ENCODE results near the gene LRRC1.

Gene LRRC1

GRCh38 chr6:53794720-53795339 lies at the start of gene LRRC1:
TSS of gene LRRC1 (plus strand) at chr6:53795005. CDS start at chr6:53795257, 252 bp downstream.
- H3K27me3 Mint-ChIP-seq, result no peaks in the 10 kb centered on the region
- H3K36me3 Mint-ChIP-seq, result no peaks in the 10 kb centered on the region
- H3K27ac Mint-ChIP-seq, result peak within 1 kb of the TSS; percentile 76
- peaks cover 33% of the 10 kb centered on the region for H3K4me1 Mint-ChIP-seq
- no peaks in the 10 kb centered on the region for H3K9me3 Mint-ChIP-seq
- H3K4me3 Mint-ChIP-seq, result peak within 1 kb of the TSS; percentile 98
- DNase-seq (ENCODE audit: low spot score in 2 of 2), result peak; percentile 87 to 90
- ATAC-seq (ENCODE audit: low read depth), result peak; percentile 67

GRCh38 chr6:53746442-53747103 lies 48.2 kb upstream of the LRRC1 start:
- H3K4me1 Mint-ChIP-seq, result no peaks in the 10 kb centered on the region
- H3K4me3 Mint-ChIP-seq, result no peak overlapping the region
- peaks cover 3% of the 10 kb centered on the region for H3K9me3 Mint-ChIP-seq
- no peak overlapping the region for H3K27ac Mint-ChIP-seq
- H3K36me3 Mint-ChIP-seq, result peaks cover 3% of the 10 kb centered on the region
- peaks cover 3% of the 10 kb centered on the region for H3K27me3 Mint-ChIP-seq
- DNase-seq (ENCODE audit: low spot score in 2 of 2) (no peak), ATAC-seq (ENCODE audit: low read depth) (no peak)

GRCh38 chr6:53750052-53750650 lies 44.7 kb upstream of the LRRC1 start:
- H3K4me3 Mint-ChIP-seq, result no peak overlapping the region
- no peak for ATAC-seq (ENCODE audit: low read depth)
- H3K27ac Mint-ChIP-seq, result no peak overlapping the region
- H3K27me3 Mint-ChIP-seq, result no peaks in the 10 kb centered on the region
- H3K36me3 Mint-ChIP-seq, result no peaks in the 10 kb centered on the region
- DNase-seq (ENCODE audit: low spot score in 2 of 2), result no peak
- no peaks in the 10 kb centered on the region for H3K4me1 Mint-ChIP-seq
- H3K9me3 Mint-ChIP-seq, result no peaks in the 10 kb centered on the region

- Mint-ChIP-seq H3K4me1 (no peaks in the 10 kb centered on the region), H3K4me3 (no peak overlapping the region), H3K27ac (no peak overlapping the region), H3K36me3 (no peaks in the 10 kb centered on the region), H3K9me3 (no peaks in the 10 kb centered on the region), H3K27me3 (no peaks in the 10 kb centered on the region)
- DNase-seq (ENCODE audit: low spot score in 2 of 2) (no peak), ATAC-seq (ENCODE audit: low read depth) (no peak)
These were observed 43.4 kb upstream of the LRRC1 start for GRCh38 chr6:53751417-53751816.

- H3K4me3 Mint-ChIP-seq, result no peak overlapping the region
- DNase-seq (ENCODE audit: low spot score in 2 of 2), result no peak
- no peaks in the 10 kb centered on the region for H3K4me1 Mint-ChIP-seq
- no peak for ATAC-seq (ENCODE audit: low read depth)
- H3K36me3 Mint-ChIP-seq, result no peaks in the 10 kb centered on the region
- no peaks in the 10 kb centered on the region for H3K27me3 Mint-ChIP-seq
- no peaks in the 10 kb centered on the region for H3K9me3 Mint-ChIP-seq
- no peak overlapping the region for H3K27ac Mint-ChIP-seq
These were observed 42.4 kb upstream of the LRRC1 start for GRCh38 chr6:53752440-53752839.

GRCh38 chr6:53752856-53753255 lies 41.9 kb upstream of the LRRC1 start:
- H3K36me3 Mint-ChIP-seq, result no peaks in the 10 kb centered on the region
- no peaks in the 10 kb centered on the region for H3K27me3 Mint-ChIP-seq
- ATAC-seq (ENCODE audit: low read depth) (no peak), DNase-seq (ENCODE audit: low spot score in 2 of 2) (no peak)
- H3K4me1 Mint-ChIP-seq, result no peaks in the 10 kb centered on the region
- no peak overlapping the region for H3K4me3 Mint-ChIP-seq
- no peaks in the 10 kb centered on the region for H3K9me3 Mint-ChIP-seq
- no peak overlapping the region for H3K27ac Mint-ChIP-seq

- DNase-seq (ENCODE audit: low spot score in 2 of 2), result no peak
- H3K27me3 Mint-ChIP-seq, result no peaks in the 10 kb centered on the region
- H3K4me3 Mint-ChIP-seq, result no peak overlapping the region
- H3K36me3 Mint-ChIP-seq, result no peaks in the 10 kb centered on the region
- ATAC-seq (ENCODE audit: low read depth), result no peak
- H3K4me1 Mint-ChIP-seq, result no peaks in the 10 kb centered on the region
- H3K9me3 Mint-ChIP-seq, result no peaks in the 10 kb centered on the region
- no peak overlapping the region for H3K27ac Mint-ChIP-seq
These were observed 40.5 kb upstream of the LRRC1 start for GRCh38 chr6:53754330-53754729.

- ATAC-seq (ENCODE audit: low read depth) (no peak), DNase-seq (ENCODE audit: low spot score in 2 of 2) (no peak)
- no peaks in the 10 kb centered on the region for H3K4me1 Mint-ChIP-seq
- no peaks in the 10 kb centered on the region for H3K36me3 Mint-ChIP-seq
- no peak overlapping the region for H3K27ac Mint-ChIP-seq
- no peaks in the 10 kb centered on the region for H3K9me3 Mint-ChIP-seq
- no peaks in the 10 kb centered on the region for H3K27me3 Mint-ChIP-seq
- no peak overlapping the region for H3K4me3 Mint-ChIP-seq
These were observed 38.4 kb upstream of the LRRC1 start for GRCh38 chr6:53756396-53756795.

- H3K36me3 Mint-ChIP-seq, result no peaks in the 10 kb centered on the region
- peaks cover 3% of the 10 kb centered on the region for H3K27me3 Mint-ChIP-seq
- no peaks in the 10 kb centered on the region for H3K4me1 Mint-ChIP-seq
- H3K9me3 Mint-ChIP-seq, result no peaks in the 10 kb centered on the region
- no peak for DNase-seq (ENCODE audit: low spot score in 2 of 2)
- H3K27ac Mint-ChIP-seq, result no peak overlapping the region
- H3K4me3 Mint-ChIP-seq, result no peak overlapping the region
- ATAC-seq (ENCODE audit: low read depth), result no peak
These were observed 36.3 kb upstream of the LRRC1 start for GRCh38 chr6:53758496-53758895.

- Mint-ChIP-seq H3K4me1 (no peaks in the 10 kb centered on the region), H3K4me3 (no peak overlapping the region), H3K27me3 (peaks cover 9% of the 10 kb centered on the region), H3K36me3 (peaks cover 2% of the 10 kb centered on the region), H3K27ac (no peak overlapping the region), H3K9me3 (peaks cover 2% of the 10 kb centered on the region)
- DNase-seq (ENCODE audit: low spot score in 2 of 2) (no peak), ATAC-seq (ENCODE audit: low read depth) (no peak)
These were observed 33.8 kb upstream of the LRRC1 start for GRCh38 chr6:53761036-53761435.

GRCh38 chr6:53765270-53765669 lies 29.5 kb upstream of the LRRC1 start:
- no peak overlapping the region for H3K27ac Mint-ChIP-seq
- H3K9me3 Mint-ChIP-seq, result peaks cover 2% of the 10 kb centered on the region

GRCh38 chr6:53766930-53767329 lies 27.9 kb upstream of the LRRC1 start:
- H3K9me3 Mint-ChIP-seq, result peaks cover 2% of the 10 kb centered on the region
- ATAC-seq (ENCODE audit: low read depth) (no peak), DNase-seq (ENCODE audit: low spot score in 2 of 2) (no peak)
- no peaks in the 10 kb centered on the region for H3K4me1 Mint-ChIP-seq
- H3K27me3 Mint-ChIP-seq, result peaks cover 15% of the 10 kb centered on the region
- H3K4me3 Mint-ChIP-seq, result no peak overlapping the region
- peaks cover 6% of the 10 kb centered on the region for H3K36me3 Mint-ChIP-seq
- H3K27ac Mint-ChIP-seq, result no peak overlapping the region

More at GRCh38 chr6:53765270-53765669, 29.5 kb upstream of the LRRC1 start:
- Mint-ChIP-seq H3K4me1 (no peaks in the 10 kb centered on the region), H3K4me3 (no peak overlapping the region), H3K27me3 (peaks cover 15% of the 10 kb centered on the region), H3K36me3 (peaks cover 6% of the 10 kb centered on the region)
- ATAC-seq (ENCODE audit: low read depth), result no peak
- DNase-seq (ENCODE audit: low spot score in 2 of 2), result no peak

- Mint-ChIP-seq H3K9me3 (peaks cover 2% of the 10 kb centered on the region), H3K27ac (no peak overlapping the region), H3K36me3 (peaks cover 6% of the 10 kb centered on the region), H3K4me1 (no peaks in the 10 kb centered on the region), H3K27me3 (peaks cover 12% of the 10 kb centered on the region), H3K4me3 (no peak overlapping the region)
- DNase-seq (ENCODE audit: low spot score in 2 of 2), result no peak
- no peak for ATAC-seq (ENCODE audit: low read depth)
These were observed 26.9 kb upstream of the LRRC1 start for GRCh38 chr6:53767941-53768340.

GRCh38 chr6:53768636-53769035 lies 26.2 kb upstream of the LRRC1 start:
- no peak overlapping the region for H3K4me3 Mint-ChIP-seq
- ATAC-seq (ENCODE audit: low read depth), result no peak
- no peak for DNase-seq (ENCODE audit: low spot score in 2 of 2)
- peaks cover 2% of the 10 kb centered on the region for H3K9me3 Mint-ChIP-seq
- H3K36me3 Mint-ChIP-seq, result peaks cover 6% of the 10 kb centered on the region
- no peak overlapping the region for H3K27ac Mint-ChIP-seq
- H3K27me3 Mint-ChIP-seq, result peaks cover 12% of the 10 kb centered on the region
- H3K4me1 Mint-ChIP-seq, result no peaks in the 10 kb centered on the region

Data from memory B cell (primary cell).